Transverse colon (tissue), 4 donors: ENCODE data around the gene IYD.

Experiments
- CTCF ChIP-seq, 5 experiments: fragments of 200-600 bp in 3 of 5; fragments of 450-650 bp in 2 of 5; sonication (generic) in 3 of 5; IDR thresholded peaks; 1 replicate in 2 of 5; 2 replicates in 3 of 5; pipeline ENCODE4 v1.5.1; 2016 to 2017; ENCODE audit warnings: antibody characterized with exemption in 5 of 5, inconsistent platforms in 3 of 5, mild to moderate bottlenecking in 2 of 5, moderate library complexity in 1 of 5
- POLR2A ChIP-seq: fragments of 450-650 bp; IDR thresholded peaks from one replicate; pipeline ENCODE4 v1.6.1; 2016; ENCODE audit warnings: antibody characterized with exemption, mild to moderate bottlenecking, moderate library complexity
- POLR2AphosphoS5 ChIP-seq, 3 donors: sonication (generic); formaldehyde crosslinking; IDR thresholded peaks; one replicate each; pipeline ENCODE4 v1.6.1; 2016; ENCODE audit warnings: antibody characterized with exemption in 3 of 3

GRCh38 chr6:150395388-150396009, 26.7 kb downstream of the IYD start:
- no peak for TF ChIP-seq POLR2A
- TF ChIP-seq CTCF (IDR thresholded peaks at IDR 0.05), result peak; percentile 60 to 73 (median 67)
- TF ChIP-seq POLR2AphosphoS5 (IDR thresholded peaks at IDR 0.05), result no peak
